K562 (cell line): ENCODE measurements around the gene SEMA3F. TPM values are rescaled to one million over a fixed set of nuclear protein-coding genes. Genes with fewer than 3 reads are reported as not detected.

ENCODE experiments used
- C11orf30 ChIP-seq: fragments of 450-650 bp; IDR thresholded peaks from 2 replicates; pipeline ENCODE4 v1.6.1; 2016; ENCODE audit warnings: low read depth, mild to moderate bottlenecking
- CC2D1A ChIP-seq: fragments of 450-650 bp; IDR thresholded peaks from 2 replicates; pipeline ENCODE4 v1.6.1; 2017; ENCODE audit warnings: mild to moderate bottlenecking
- CREB1 ChIP-seq, 2 experiments: sonication (generic) in 1 of 2; formaldehyde crosslinking in 1 of 2; IDR thresholded peaks; 2 replicates each; pipeline versions ENCODE4 v1.6.1 to v1.8.0; 2012 to 2022; ENCODE audit warnings: inconsistent platforms in 1 of 2, mild to moderate bottlenecking in 1 of 2, missing genetic modification reagents in 1 of 2, moderate library complexity in 1 of 2
- CTCF ChIP-seq, 3 experiments: IDR thresholded peaks in 2 of 3; conservative IDR thresholded peaks in 1 of 3; 2 replicates each; pipeline ENCODE4 v1.5.1; 2011 to 2012; ENCODE audit warnings: low read length in 3 of 3, mild to moderate bottlenecking in 3 of 3, control low read depth in 2 of 3, improper control_type of control experiment in 1 of 3, inconsistent platforms in 1 of 3, low read depth in 1 of 3, mixed read lengths in 1 of 3, moderate library complexity in 1 of 3; ENCODE audit not compliant: insufficient read depth in 2 of 3
- DNMT1 ChIP-seq: fragments of 450-650 bp; IDR thresholded peaks from 2 replicates; pipeline ENCODE4 v1.6.1; 2016; ENCODE audit warnings: antibody characterized with exemption, mild to moderate bottlenecking
- KLF10 ChIP-seq: fragments of 250-450 bp; sonication (Bioruptor Pico); IDR thresholded peaks from 2 replicates; pipeline ENCODE4 v1.6.1; 2021; ENCODE audit warnings: matching md5 sums
- MYNN ChIP-seq, 2 experiments: sonication (generic); formaldehyde crosslinking in 1 of 2; IDR thresholded peaks; 2 replicates each; pipeline versions ENCODE4 v1.5.0 to v1.6.1; 2016 to 2020; ENCODE audit warnings: antibody characterized with exemption in 1 of 2, missing genetic modification reagents in 1 of 2
- NBN ChIP-seq: fragments of 450-650 bp; IDR thresholded peaks from 2 replicates; pipeline ENCODE4 v1.6.1; 2016; ENCODE audit warnings: low read depth, mild to moderate bottlenecking
- RAD51 ChIP-seq: fragments of 450-650 bp; IDR thresholded peaks from 2 replicates; pipeline ENCODE4 v1.7.1; 2016; ENCODE audit warnings: low read depth, mild to moderate bottlenecking, borderline replicate concordance
- SP1 ChIP-seq: sonication (generic); formaldehyde crosslinking; IDR thresholded peaks from 2 replicates; pipeline ENCODE4 v1.8.1; 2022; ENCODE audit warnings: mild to moderate bottlenecking, missing genetic modification reagents
- TCF3 ChIP-seq: sonication (generic); formaldehyde crosslinking; IDR thresholded peaks from 2 replicates; pipeline ENCODE4 v1.4.0; 2020; ENCODE audit warnings: mild to moderate bottlenecking, missing genetic modification reagents
- TEAD1 ChIP-seq, 2 experiments: fragments of 450-650 bp in 1 of 2; sonication (generic) in 1 of 2; formaldehyde crosslinking; IDR thresholded peaks; 2 replicates each; pipeline versions ENCODE4 v1.4.0 to v1.8.0; 2020 to 2022; ENCODE audit warnings: mild to moderate bottlenecking in 2 of 2, missing genetic modification reagents in 1 of 2
- ZNF445 ChIP-seq: fragments of 250-450 bp; sonication (Bioruptor Pico); IDR thresholded peaks from 2 replicates; pipeline ENCODE4 v1.4.0; 2020; ENCODE audit warnings: low read depth, mild to moderate bottlenecking, moderate library complexity
- polyA plus RNA-seq, 8 experiments: library from polyadenylated mRNA; depleted of rRNA in 4 of 8; stranded (reverse) in 5 of 8; unstranded in 3 of 8; fragments of >200 nt; fragmentation: Nextera tagmentation in 2 of 8; fragmentation: Illumina TruSeq in 1 of 8; extraction: Ambion mirVana in 2 of 8; extraction: Trizol in 1 of 8; gene quantifications; 2 replicates each; pipeline versions ENCODE4 v1.2.1 to v1.2.3, GENCODE V29; 2011 to 2014; ENCODE audit warnings: inconsistent platforms in 1 of 8, missing spikeins in 1 of 8
- total RNA-seq, 7 experiments: library from RNA; depleted of rRNA in 6 of 7; stranded (reverse); fragments of >200 nt in 6 of 7; fragmentation: Illumina TruSeq in 2 of 7; extraction: Trizol in 2 of 7; gene quantifications; 2 replicates each; pipeline versions ENCODE4 v1.2.1 to v1.2.3, GENCODE V29; 2011 to 2021; ENCODE audit warnings: low replicate concordance in 1 of 7
- TF ChIP-seq, protein P1 (sequence below), 2 experiments: fragments of 200-800 bp in 1 of 2; sonication (Bioruptor generic) in 1 of 2; sonication (generic) in 1 of 2; formaldehyde crosslinking in 1 of 2; IDR thresholded peaks in 1 of 2; conservative IDR thresholded peaks in 1 of 2; 2 replicates each; pipeline versions ENCODE4 v1.5.0 to v1.6.1; 2016 to 2020; ENCODE audit warnings: missing compliant biosample characterization in 1 of 2, missing genetic modification characterization in 1 of 2, missing genetic modification reagents in 1 of 2
- TF ChIP-seq, protein P2 (sequence below): conservative IDR thresholded peaks from 2 replicates; pipeline ENCODE4 v1.6.1; 2011; ENCODE audit warnings: low read depth, mild to moderate bottlenecking, low read length; ENCODE audit not compliant: control insufficient read depth
- TF ChIP-seq, protein P3 (sequence below): fragments of 250-450 bp; sonication (Bioruptor Pico); IDR thresholded peaks from 2 replicates; pipeline ENCODE4 v1.8.0; 2022; ENCODE audit warnings: inconsistent platforms

Gene SEMA3F
- total and polyA plus RNA-seq, 9 of the 15 experiments (the other 6 are each of a cell fraction or from before 2014, with no cell fraction given) = 0.58 to 3.0 (median 2.0) TPM; not detected in 2

GRCh38 chr3:50227390-50228183 lies 72.5 kb downstream of the SEMA3F start (continued):
- TF ChIP-seq, protein P1, sequence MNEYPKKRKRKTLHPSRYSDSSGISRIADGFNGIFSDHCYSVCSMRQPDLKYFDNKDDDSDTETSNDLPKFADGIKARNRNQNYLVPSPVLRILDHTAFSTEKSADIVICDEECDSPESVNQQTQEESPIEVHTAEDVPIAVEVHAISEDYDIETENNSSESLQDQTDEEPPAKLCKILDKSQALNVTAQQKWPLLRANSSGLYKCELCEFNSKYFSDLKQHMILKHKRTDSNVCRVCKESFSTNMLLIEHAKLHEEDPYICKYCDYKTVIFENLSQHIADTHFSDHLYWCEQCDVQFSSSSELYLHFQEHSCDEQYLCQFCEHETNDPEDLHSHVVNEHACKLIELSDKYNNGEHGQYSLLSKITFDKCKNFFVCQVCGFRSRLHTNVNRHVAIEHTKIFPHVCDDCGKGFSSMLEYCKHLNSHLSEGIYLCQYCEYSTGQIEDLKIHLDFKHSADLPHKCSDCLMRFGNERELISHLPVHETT (CRISPR knock-in tag; conservative IDR thresholded peaks at IDR 0.05 in 1 of 2, IDR thresholded peaks at IDR 0.05 in 1 of 2) = no peak
- no peak for TF ChIP-seq CC2D1A
- TF ChIP-seq ZNF445 (CRISPR knock-in tag) = no peak
- peak; percentile 93 for TF ChIP-seq SP1
- no peak for TF ChIP-seq RAD51
- TF ChIP-seq, protein P2, sequence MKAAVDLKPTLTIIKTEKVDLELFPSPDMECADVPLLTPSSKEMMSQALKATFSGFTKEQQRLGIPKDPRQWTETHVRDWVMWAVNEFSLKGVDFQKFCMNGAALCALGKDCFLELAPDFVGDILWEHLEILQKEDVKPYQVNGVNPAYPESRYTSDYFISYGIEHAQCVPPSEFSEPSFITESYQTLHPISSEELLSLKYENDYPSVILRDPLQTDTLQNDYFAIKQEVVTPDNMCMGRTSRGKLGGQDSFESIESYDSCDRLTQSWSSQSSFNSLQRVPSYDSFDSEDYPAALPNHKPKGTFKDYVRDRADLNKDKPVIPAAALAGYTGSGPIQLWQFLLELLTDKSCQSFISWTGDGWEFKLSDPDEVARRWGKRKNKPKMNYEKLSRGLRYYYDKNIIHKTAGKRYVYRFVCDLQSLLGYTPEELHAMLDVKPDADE = peak; percentile 80
- no peak for TF ChIP-seq DNMT1
- TF ChIP-seq NBN = peak; percentile 60
- TF ChIP-seq C11orf30 = peak; percentile 48
- peak; percentile 64 to 94 (median 84) for TF ChIP-seq CTCF (IDR thresholded peaks at IDR 0.05 in 2 of 3, conservative IDR thresholded peaks at IDR 0.05 in 1 of 3; ENCODE audit: insufficient read depth in 2 of 3, low read depth in 1 of 3, low read length in 3 of 3)
- no peak for TF ChIP-seq CREB1 (IDR thresholded peaks at IDR 0.05)
- TF ChIP-seq CREB1 (CRISPR knock-in tag; IDR thresholded peaks at IDR 0.05) = peak; percentile 57; the same call in 1 of the 2 replicates
- no peak; the same call in 1 of the 2 replicates for TF ChIP-seq TCF3 (CRISPR knock-in tag)
- 0 out of 2 replicates have a peak, but pooled peaks have one; percentile 47 for TF ChIP-seq MYNN (IDR thresholded peaks at IDR 0.05)
- TF ChIP-seq MYNN (CRISPR knock-in tag; IDR thresholded peaks at IDR 0.05) = no peak
- TF ChIP-seq KLF10 (CRISPR knock-in tag) = no peak
- TF ChIP-seq TEAD1 (CRISPR knock-in tag; IDR thresholded peaks at IDR 0.05) = peak in 1 of 2 experiments; percentile 40; a peak in 1 of 4 replicates
- TF ChIP-seq, protein P3, sequence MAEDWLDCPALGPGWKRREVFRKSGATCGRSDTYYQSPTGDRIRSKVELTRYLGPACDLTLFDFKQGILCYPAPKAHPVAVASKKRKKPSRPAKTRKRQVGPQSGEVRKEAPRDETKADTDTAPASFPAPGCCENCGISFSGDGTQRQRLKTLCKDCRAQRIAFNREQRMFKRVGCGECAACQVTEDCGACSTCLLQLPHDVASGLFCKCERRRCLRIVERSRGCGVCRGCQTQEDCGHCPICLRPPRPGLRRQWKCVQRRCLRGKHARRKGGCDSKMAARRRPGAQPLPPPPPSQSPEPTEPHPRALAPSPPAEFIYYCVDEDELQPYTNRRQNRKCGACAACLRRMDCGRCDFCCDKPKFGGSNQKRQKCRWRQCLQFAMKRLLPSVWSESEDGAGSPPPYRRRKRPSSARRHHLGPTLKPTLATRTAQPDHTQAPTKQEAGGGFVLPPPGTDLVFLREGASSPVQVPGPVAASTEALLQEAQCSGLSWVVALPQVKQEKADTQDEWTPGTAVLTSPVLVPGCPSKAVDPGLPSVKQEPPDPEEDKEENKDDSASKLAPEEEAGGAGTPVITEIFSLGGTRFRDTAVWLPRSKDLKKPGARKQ = no peak
- TF ChIP-seq, all 486 proteins: peak for 104
